Neural cell (in vitro differentiated cells): ENCODE measurements around the gene MTR. TPM values are rescaled to one million over a fixed set of nuclear protein-coding genes. Genes with fewer than 3 reads are reported as not detected.

Experiments
- H2AFZ ChIP-seq: fragments of 200-600, 300-800 bp; sonication (generic), shearing (Covaris generic); 2 replicates; pipeline ENCODE4 v1.6.0; 2014; ENCODE audit warnings: low read depth, mild to moderate bottlenecking, antibody characterized with exemption, low read length, moderate library complexity
- H3F3A ChIP-seq: fragments of 200-600 bp; shearing (Covaris generic); 2 replicates; pipeline ENCODE4 v1.6.1; 2016; ENCODE audit warnings: mild to moderate bottlenecking, moderate library complexity, mixed read lengths, antibody characterized with exemption, low read length; ENCODE audit not compliant: insufficient read depth, poor library complexity, severe bottlenecking
- H3K27ac ChIP-seq: fragments of 200-600, 300-800 bp; sonication (generic), shearing (Covaris generic); 2 replicates; pipeline ENCODE4 v1.5.1; 2014; ENCODE audit warnings: mild to moderate bottlenecking, low read length, moderate library complexity
- H3K27me3 ChIP-seq: fragments of 300-800, 200-600 bp; sonication (generic), shearing (Covaris generic); 2 replicates; pipeline ENCODE4 v1.6.0; 2014; ENCODE audit warnings: mild to moderate bottlenecking, low read depth, low read length, moderate library complexity; ENCODE audit not compliant: insufficient read depth
- H3K36me3 ChIP-seq: fragments of 300-800, 200-600 bp; sonication (generic), shearing (Covaris generic); 2 replicates; pipeline ENCODE4 v1.5.1; 2014; ENCODE audit warnings: mild to moderate bottlenecking, antibody characterized with exemption, low read length, moderate library complexity; ENCODE audit not compliant: insufficient read depth
- H3K4me2 ChIP-seq: fragments of 300-800, 200-600 bp; sonication (generic), shearing (Covaris generic); 2 replicates; pipeline ENCODE4 v1.6.0; 2014; ENCODE audit warnings: mild to moderate bottlenecking, low read length
- H3K4me3 ChIP-seq: fragments of 300-800, 200-600 bp; sonication (generic), shearing (Covaris generic); 2 replicates; pipeline ENCODE4 v1.5.1; 2014; ENCODE audit warnings: mild to moderate bottlenecking, low read length, moderate library complexity
- H3K79me2 ChIP-seq: fragments of 200-600 bp; shearing (Covaris generic); replicated peaks from 2 replicates; pipeline ENCODE4 v1.6.0; 2014; ENCODE audit warnings: mild to moderate bottlenecking, low read length, moderate library complexity; ENCODE audit not compliant: insufficient read depth
- H3K9ac ChIP-seq: fragments of 300-800, 200-600 bp; sonication (generic), shearing (Covaris generic); 2 replicates; pipeline ENCODE4 v1.6.1; 2016; ENCODE audit warnings: mild to moderate bottlenecking, low read length, mixed read lengths
- H3K9me2 ChIP-seq: fragments of 200-600 bp; shearing (Covaris generic); 2 replicates; pipeline ENCODE4 v1.6.1; 2016; ENCODE audit warnings: mild to moderate bottlenecking, low read length, mixed read lengths; ENCODE audit not compliant: insufficient read depth
- H3K9me3 ChIP-seq: fragments of 200-600, 300-800 bp; sonication (generic), shearing (Covaris generic); 2 replicates; pipeline ENCODE4 v1.6.1; 2016; ENCODE audit warnings: mild to moderate bottlenecking, mixed run types, low read length, moderate library complexity, mixed read lengths
- H4K20me1 ChIP-seq: fragments of 200-600 bp; shearing (Covaris generic); 2 replicates; pipeline ENCODE4 v1.6.1; 2016; ENCODE audit warnings: mild to moderate bottlenecking, mixed run types; ENCODE audit not compliant: insufficient read depth
- EP300 ChIP-seq: fragments of 450-650 bp; conservative IDR thresholded peaks from 2 replicates; pipeline ENCODE4 v1.6.1; 2014; ENCODE audit warnings: antibody characterized with exemption, mild to moderate bottlenecking, moderate library complexity; ENCODE audit not compliant: poor library complexity, severe bottlenecking
- EZH2 ChIP-seq: fragments of 200-600, 300-800 bp; shearing (Covaris generic), sonication (generic); IDR thresholded peaks from 2 replicates; pipeline ENCODE4 v1.6.1; 2014; ENCODE audit warnings: antibody characterized with exemption, low read length, borderline replicate concordance, mild to moderate bottlenecking; ENCODE audit not compliant: insufficient read depth, poor library complexity, severe bottlenecking
- MXI1 ChIP-seq: fragments of 450-650 bp; conservative IDR thresholded peaks from 2 replicates; pipeline ENCODE4 v1.6.1; 2014; ENCODE audit warnings: antibody characterized with exemption, mild to moderate bottlenecking; ENCODE audit not compliant: poor library complexity, severe bottlenecking
- POLR2AphosphoS5 ChIP-seq: IDR thresholded peaks from 2 replicates; pipeline ENCODE4 v1.6.1; 2012
- RAD21 ChIP-seq: fragments of 450-650 bp; conservative IDR thresholded peaks from 2 replicates; pipeline ENCODE4 v1.6.1; 2014; ENCODE audit warnings: antibody characterized with exemption, mild to moderate bottlenecking, moderate library complexity
- SMC3 ChIP-seq: fragments of 450-650 bp; conservative IDR thresholded peaks from 2 replicates; pipeline ENCODE4 v1.6.1; 2014; ENCODE audit warnings: antibody characterized with exemption, mild to moderate bottlenecking, moderate library complexity; ENCODE audit not compliant: poor library complexity
- TAF1 ChIP-seq: IDR thresholded peaks from 2 replicates; pipeline ENCODE4 v1.6.1; 2012; ENCODE audit warnings: low read depth
- polyA plus RNA-seq: library from polyadenylated mRNA; depleted of rRNA; stranded (reverse); fragments of >200 nt; gene quantifications from 2 replicates; pipeline ENCODE4 v1.2.3, GENCODE V29; 2014
- TF ChIP-seq, protein P1 (sequence below): fragments of 450-650 bp; IDR thresholded peaks from 2 replicates; pipeline ENCODE4 v1.5.1; 2014; ENCODE audit warnings: antibody characterized with exemption, mild to moderate bottlenecking, moderate library complexity; ENCODE audit not compliant: poor library complexity, severe bottlenecking
- TF ChIP-seq, protein P2 (sequence below): IDR thresholded peaks from 2 replicates; pipeline ENCODE4 v1.6.1; 2012; ENCODE audit warnings: borderline replicate concordance

Gene MTR
- polyA plus RNA-seq, 1 donor from 2014 or later: 14.1 TPM

DNA sequence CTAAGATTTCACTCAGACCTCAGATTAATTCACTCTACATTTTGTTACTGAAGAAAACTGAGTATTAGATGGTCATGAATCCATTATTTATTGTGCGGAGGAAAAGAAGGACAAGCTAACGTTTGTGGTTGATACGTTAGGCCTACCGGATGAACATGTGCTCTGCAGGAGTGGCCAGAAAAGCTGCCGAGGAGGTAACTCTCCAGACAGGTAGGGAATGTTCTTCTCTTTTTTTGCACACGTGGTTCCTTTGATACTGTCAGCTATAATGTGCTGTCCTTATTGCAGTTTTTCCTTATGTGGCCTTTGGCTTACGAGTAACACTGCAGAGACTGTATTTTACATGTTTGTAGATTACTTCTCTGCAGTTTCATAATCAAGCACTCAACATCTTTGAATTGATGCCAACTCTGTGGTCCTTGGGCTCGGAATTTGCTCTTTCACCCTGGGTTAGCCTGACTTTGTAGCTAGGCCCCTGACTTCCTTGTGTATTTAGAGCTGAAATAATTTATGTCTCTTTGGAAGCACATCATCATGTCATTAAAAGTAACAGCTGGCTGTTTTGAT lies 13.6 kb downstream of the MTR start:
- no peak overlapping the region for H2AFZ ChIP-seq
- TF ChIP-seq RAD21: no peak
- TF ChIP-seq SMC3: no peak
- no peak for TF ChIP-seq MXI1
- TF ChIP-seq, protein P1, sequence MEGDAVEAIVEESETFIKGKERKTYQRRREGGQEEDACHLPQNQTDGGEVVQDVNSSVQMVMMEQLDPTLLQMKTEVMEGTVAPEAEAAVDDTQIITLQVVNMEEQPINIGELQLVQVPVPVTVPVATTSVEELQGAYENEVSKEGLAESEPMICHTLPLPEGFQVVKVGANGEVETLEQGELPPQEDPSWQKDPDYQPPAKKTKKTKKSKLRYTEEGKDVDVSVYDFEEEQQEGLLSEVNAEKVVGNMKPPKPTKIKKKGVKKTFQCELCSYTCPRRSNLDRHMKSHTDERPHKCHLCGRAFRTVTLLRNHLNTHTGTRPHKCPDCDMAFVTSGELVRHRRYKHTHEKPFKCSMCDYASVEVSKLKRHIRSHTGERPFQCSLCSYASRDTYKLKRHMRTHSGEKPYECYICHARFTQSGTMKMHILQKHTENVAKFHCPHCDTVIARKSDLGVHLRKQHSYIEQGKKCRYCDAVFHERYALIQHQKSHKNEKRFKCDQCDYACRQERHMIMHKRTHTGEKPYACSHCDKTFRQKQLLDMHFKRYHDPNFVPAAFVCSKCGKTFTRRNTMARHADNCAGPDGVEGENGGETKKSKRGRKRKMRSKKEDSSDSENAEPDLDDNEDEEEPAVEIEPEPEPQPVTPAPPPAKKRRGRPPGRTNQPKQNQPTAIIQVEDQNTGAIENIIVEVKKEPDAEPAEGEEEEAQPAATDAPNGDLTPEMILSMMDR: no peak
- TF ChIP-seq, protein P2, sequence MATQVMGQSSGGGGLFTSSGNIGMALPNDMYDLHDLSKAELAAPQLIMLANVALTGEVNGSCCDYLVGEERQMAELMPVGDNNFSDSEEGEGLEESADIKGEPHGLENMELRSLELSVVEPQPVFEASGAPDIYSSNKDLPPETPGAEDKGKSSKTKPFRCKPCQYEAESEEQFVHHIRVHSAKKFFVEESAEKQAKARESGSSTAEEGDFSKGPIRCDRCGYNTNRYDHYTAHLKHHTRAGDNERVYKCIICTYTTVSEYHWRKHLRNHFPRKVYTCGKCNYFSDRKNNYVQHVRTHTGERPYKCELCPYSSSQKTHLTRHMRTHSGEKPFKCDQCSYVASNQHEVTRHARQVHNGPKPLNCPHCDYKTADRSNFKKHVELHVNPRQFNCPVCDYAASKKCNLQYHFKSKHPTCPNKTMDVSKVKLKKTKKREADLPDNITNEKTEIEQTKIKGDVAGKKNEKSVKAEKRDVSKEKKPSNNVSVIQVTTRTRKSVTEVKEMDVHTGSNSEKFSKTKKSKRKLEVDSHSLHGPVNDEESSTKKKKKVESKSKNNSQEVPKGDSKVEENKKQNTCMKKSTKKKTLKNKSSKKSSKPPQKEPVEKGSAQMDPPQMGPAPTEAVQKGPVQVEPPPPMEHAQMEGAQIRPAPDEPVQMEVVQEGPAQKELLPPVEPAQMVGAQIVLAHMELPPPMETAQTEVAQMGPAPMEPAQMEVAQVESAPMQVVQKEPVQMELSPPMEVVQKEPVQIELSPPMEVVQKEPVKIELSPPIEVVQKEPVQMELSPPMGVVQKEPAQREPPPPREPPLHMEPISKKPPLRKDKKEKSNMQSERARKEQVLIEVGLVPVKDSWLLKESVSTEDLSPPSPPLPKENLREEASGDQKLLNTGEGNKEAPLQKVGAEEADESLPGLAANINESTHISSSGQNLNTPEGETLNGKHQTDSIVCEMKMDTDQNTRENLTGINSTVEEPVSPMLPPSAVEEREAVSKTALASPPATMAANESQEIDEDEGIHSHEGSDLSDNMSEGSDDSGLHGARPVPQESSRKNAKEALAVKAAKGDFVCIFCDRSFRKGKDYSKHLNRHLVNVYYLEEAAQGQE: no peak
- TF ChIP-seq TAF1: no peak
- TF ChIP-seq EZH2: no peak
- TF ChIP-seq POLR2AphosphoS5: no peak
- no peak for TF ChIP-seq EP300
- H3K9ac ChIP-seq: no peak overlapping the region
- H3K27me3 ChIP-seq: no peaks in the 10 kb centered on the region
- H3K27ac ChIP-seq: no peak overlapping the region
- H3K9me2 ChIP-seq: no peaks in the 10 kb centered on the region
- no peaks in the 10 kb centered on the region for H4K20me1 ChIP-seq
- H3F3A ChIP-seq: no peaks in the 10 kb centered on the region
- no peak overlapping the region for H3K4me2 ChIP-seq
- peaks cover 8% of the 10 kb centered on the region for H3K36me3 ChIP-seq
- H3K9me3 ChIP-seq: no peaks in the 10 kb centered on the region
- no peak overlapping the region for H3K4me3 ChIP-seq
- H3K79me2 ChIP-seq: no peaks in the 10 kb centered on the region

DNA sequence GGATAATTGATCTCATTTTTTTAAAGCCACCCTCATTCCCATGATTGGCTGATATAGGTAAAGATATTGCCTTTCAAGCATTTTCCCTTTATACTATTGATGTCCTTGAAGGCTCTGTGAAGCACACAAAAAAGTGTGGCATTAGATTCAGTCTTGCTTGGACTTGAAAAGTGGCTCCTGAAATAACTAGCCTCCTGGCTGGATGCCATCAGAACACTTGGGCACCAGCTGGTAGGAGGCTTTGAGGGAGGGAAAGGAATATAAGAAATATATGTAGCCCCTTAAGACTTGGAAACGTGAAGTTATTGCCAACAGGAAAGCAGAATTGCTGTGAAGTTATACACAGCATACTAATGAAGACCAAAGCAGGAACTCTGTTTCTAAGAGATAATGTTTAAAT lies 14.1 kb downstream of the MTR start:
- H2AFZ ChIP-seq: no peak overlapping the region
- no peaks in the 10 kb centered on the region for H3F3A ChIP-seq
- TF ChIP-seq MXI1 (no peak), SMC3 (no peak)
- H3K9me2 ChIP-seq: no peaks in the 10 kb centered on the region
- no peaks in the 10 kb centered on the region for H3K9me3 ChIP-seq
- no peak overlapping the region for H3K27ac ChIP-seq
- no peaks in the 10 kb centered on the region for H3K79me2 ChIP-seq
- H3K4me2 ChIP-seq: no peak overlapping the region
- no peak overlapping the region for H3K4me3 ChIP-seq
- no peaks in the 10 kb centered on the region for H4K20me1 ChIP-seq
- no peaks in the 10 kb centered on the region for H3K27me3 ChIP-seq
- H3K36me3 ChIP-seq: peaks cover 10% of the 10 kb centered on the region
- no peak overlapping the region for H3K9ac ChIP-seq

DNA sequence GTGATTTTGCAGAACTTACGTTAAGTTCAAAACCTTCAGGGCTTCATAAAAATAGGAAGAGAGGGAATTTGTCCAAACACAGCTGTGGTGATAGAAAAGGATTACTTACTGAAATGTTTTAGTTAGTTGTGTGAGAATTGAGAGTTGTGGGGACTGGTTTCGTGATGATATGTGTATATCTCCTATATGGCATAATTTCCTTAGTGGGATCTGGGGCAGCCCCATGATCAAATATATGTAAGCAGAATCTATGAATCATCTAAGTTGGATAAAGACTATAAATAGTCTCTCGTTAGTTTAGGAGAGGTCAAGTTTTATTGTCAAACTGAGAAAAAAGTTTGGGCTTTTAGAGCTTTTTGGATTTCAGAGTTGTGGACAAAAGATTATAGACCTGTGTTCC lies 14.9 kb downstream of the MTR start:
- no peak overlapping the region for H3K4me3 ChIP-seq
- H3K9me2 ChIP-seq: no peaks in the 10 kb centered on the region
- no peaks in the 10 kb centered on the region for H3K79me2 ChIP-seq
- no peaks in the 10 kb centered on the region for H4K20me1 ChIP-seq
- TF ChIP-seq, protein P1: no peak
- TF ChIP-seq RAD21 (no peak), POLR2AphosphoS5 (no peak), EP300 (no peak), MXI1 (no peak), TAF1 (no peak), EZH2 (no peak), SMC3 (no peak)
- TF ChIP-seq, protein P2: no peak
- H2AFZ ChIP-seq: no peak overlapping the region
- H3K36me3 ChIP-seq: peaks cover 10% of the 10 kb centered on the region
- no peak overlapping the region for H3K9ac ChIP-seq
- H3K27ac ChIP-seq: no peak overlapping the region
- H3K9me3 ChIP-seq: no peaks in the 10 kb centered on the region
- no peaks in the 10 kb centered on the region for H3K27me3 ChIP-seq
- H3F3A ChIP-seq: no peaks in the 10 kb centered on the region
- no peak overlapping the region for H3K4me2 ChIP-seq
